Esophagus squamous epithelium (tissue), 5 donors: ENCODE results near the gene KLHL9. TPM values are rescaled to one million over a fixed set of nuclear protein-coding genes. Genes with fewer than 3 reads are reported as not detected.

Source experiments
- DNase-seq: peaks from one replicate; lab custom pipeline; 2025; lab: John Stamatoyannopoulos, UW
- H3K27ac ChIP-seq, 4 donors: fragments of 200-600 bp; sonication (generic); one replicate each; pipeline ENCODE4 v1.5.1; 2016 to 2019; ENCODE audit warnings: mild to moderate bottlenecking in 1 of 4
- H3K27me3 ChIP-seq, 4 donors: fragments of 200-600 bp; sonication (generic); 1 replicate in 3 of 4; 2 replicates in 1 of 4; pipeline versions ENCODE4 v1.5.1 to v1.6.0; 2017 to 2021; ENCODE audit warnings: antibody characterized with exemption in 1 of 4
- H3K36me3 ChIP-seq, 3 donors: fragments of 200-600 bp; sonication (generic); one replicate each; pipeline ENCODE4 v1.5.1; 2016 to 2019
- H3K4me1 ChIP-seq, 3 donors: fragments of 200-600 bp; sonication (generic); one replicate each; pipeline ENCODE4 v1.5.1; 2017 to 2019
- H3K4me3 ChIP-seq, 4 donors: fragments of 200-600 bp; sonication (generic); 1 replicate in 3 of 4; 2 replicates in 1 of 4; pipeline ENCODE4 v1.5.1; 2016 to 2019; ENCODE audit warnings: mild to moderate bottlenecking in 2 of 4, moderate library complexity in 1 of 4
- H3K9me3 ChIP-seq, 3 donors: fragments of 200-600 bp; sonication (generic); one replicate each; pipeline ENCODE4 v1.5.1; 2016 to 2019
- POLR2A ChIP-seq, 4 donors: fragments of 450-650 bp; IDR thresholded peaks; one replicate each; pipeline ENCODE4 v1.6.1; 2017; ENCODE audit warnings: antibody characterized with exemption in 4 of 4, mild to moderate bottlenecking in 4 of 4, moderate library complexity in 3 of 4
- WGBS, 2 donors: methylation state at CpG; one replicate each; pipeline ENCODE4 v1.1.5; 2018; 5-methylcytosine and 5-hydroxymethylcytosine counted together
- intact Hi-C: fragments of 100-400 bp; cut with DNase I; formaldehyde crosslinking; loops from one replicate; pipeline ENCODE4 v1.15.0; 2022
- total RNA-seq, 4 donors: library from RNA; depleted of rRNA; stranded (reverse); fragments of >200 nt; gene quantifications; one replicate each; pipeline ENCODE4 v1.1.0, GENCODE V29; 2016
- TF ChIP-seq, protein P1 (sequence below), 6 experiments: fragments of 450-650 bp in 4 of 6; fragments of 200-600 bp in 2 of 6; sonication (generic) in 2 of 6; IDR thresholded peaks; one replicate each; pipeline ENCODE4 v1.5.1; 2016 to 2019; ENCODE audit warnings: antibody characterized with exemption in 6 of 6, mild to moderate bottlenecking in 4 of 6, moderate library complexity in 4 of 6
- donor health status: DM: yes; HTN: yes; CAD: no.

KLHL9 gene
- total RNA-seq, 4 donors from 2014 or later: 6.6 to 21.2 (median 13.5) TPM

DNA sequence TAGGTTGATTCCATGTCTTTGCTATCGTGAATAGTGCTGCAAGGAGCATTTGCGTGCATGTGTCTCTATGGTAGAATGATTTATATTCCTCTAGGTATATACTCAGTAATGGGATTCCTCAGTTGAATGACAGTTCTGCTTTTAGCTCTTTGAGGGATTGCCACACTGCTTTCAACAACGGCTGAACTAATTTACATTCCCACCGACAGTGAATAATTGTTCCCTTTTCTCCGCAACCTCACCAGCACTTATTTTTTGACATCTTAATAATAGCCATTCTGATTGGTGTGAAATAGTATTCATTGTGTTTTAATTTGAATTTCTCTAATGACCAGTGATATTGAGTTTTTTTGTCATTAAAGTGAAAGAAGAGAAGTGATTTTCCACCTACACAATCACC, 48.5 kb downstream of the KLHL9 start:
- no peaks in the 10 kb centered on the region for H3K36me3 ChIP-seq
- intact Hi-C loops: no loop called here

GRCh38 chr9:21286099-21286498, 49.1 kb downstream of the KLHL9 start:
- no peaks in the 10 kb centered on the region for H3K4me1 ChIP-seq
- no peaks in the 10 kb centered on the region for H3K36me3 ChIP-seq
- no peak for TF ChIP-seq POLR2A (IDR thresholded peaks at IDR 0.05)
- TF ChIP-seq, protein P1, sequence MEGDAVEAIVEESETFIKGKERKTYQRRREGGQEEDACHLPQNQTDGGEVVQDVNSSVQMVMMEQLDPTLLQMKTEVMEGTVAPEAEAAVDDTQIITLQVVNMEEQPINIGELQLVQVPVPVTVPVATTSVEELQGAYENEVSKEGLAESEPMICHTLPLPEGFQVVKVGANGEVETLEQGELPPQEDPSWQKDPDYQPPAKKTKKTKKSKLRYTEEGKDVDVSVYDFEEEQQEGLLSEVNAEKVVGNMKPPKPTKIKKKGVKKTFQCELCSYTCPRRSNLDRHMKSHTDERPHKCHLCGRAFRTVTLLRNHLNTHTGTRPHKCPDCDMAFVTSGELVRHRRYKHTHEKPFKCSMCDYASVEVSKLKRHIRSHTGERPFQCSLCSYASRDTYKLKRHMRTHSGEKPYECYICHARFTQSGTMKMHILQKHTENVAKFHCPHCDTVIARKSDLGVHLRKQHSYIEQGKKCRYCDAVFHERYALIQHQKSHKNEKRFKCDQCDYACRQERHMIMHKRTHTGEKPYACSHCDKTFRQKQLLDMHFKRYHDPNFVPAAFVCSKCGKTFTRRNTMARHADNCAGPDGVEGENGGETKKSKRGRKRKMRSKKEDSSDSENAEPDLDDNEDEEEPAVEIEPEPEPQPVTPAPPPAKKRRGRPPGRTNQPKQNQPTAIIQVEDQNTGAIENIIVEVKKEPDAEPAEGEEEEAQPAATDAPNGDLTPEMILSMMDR (IDR thresholded peaks at IDR 0.05): no peak
- intact Hi-C loops: no loop called here
- no peaks in the 10 kb centered on the region for H3K27me3 ChIP-seq
- no peak for DNase-seq
- H3K4me3 ChIP-seq: no peak overlapping the region
- no peak overlapping the region for H3K27ac ChIP-seq
- no peaks in the 10 kb centered on the region for H3K9me3 ChIP-seq
- WGBS, 2 donors: 77 to 88% methylated on average over 5 of the region's 5 CpGs

More for the DNA sequence above, 48.5 kb downstream of the KLHL9 start:
- no peak for DNase-seq
- H3K27ac ChIP-seq: no peak overlapping the region
- no peak overlapping the region for H3K4me3 ChIP-seq
- H3K4me1 ChIP-seq: no peaks in the 10 kb centered on the region
- TF ChIP-seq POLR2A (IDR thresholded peaks at IDR 0.05): no peak
- TF ChIP-seq, protein P1 (IDR thresholded peaks at IDR 0.05): no peak
- WGBS, 2 donors: 75% methylated on average over 5 of the region's 5 CpGs
- H3K27me3 ChIP-seq: no peaks in the 10 kb centered on the region
- no peaks in the 10 kb centered on the region for H3K9me3 ChIP-seq

GRCh38 chr9:21281275-21281674, 53.9 kb downstream of the KLHL9 start:
- TF ChIP-seq POLR2A (IDR thresholded peaks at IDR 0.05): no peak
- TF ChIP-seq, protein P1 (IDR thresholded peaks at IDR 0.05): no peak
- DNase-seq: no peak
- H3K4me3 ChIP-seq: no peak overlapping the region
- intact Hi-C loops: no loop called here
- H3K4me1 ChIP-seq: no peaks in the 10 kb centered on the region
- H3K9me3 ChIP-seq: no peaks in the 10 kb centered on the region
- no peaks in the 10 kb centered on the region for H3K27me3 ChIP-seq
- no peaks in the 10 kb centered on the region for H3K36me3 ChIP-seq
- no peak overlapping the region for H3K27ac ChIP-seq
- 60 to 65% methylated on average over 2 of the region's 2 CpGs for WGBS, 2 donors

Other genes with a start within 250 kb of the KLHL9 start
- gene IFNW1, start 193.6 kb downstream of the KLHL9 start, total RNA-seq: not detected
- not detected for gene IFNA21, start 168.7 kb downstream of the KLHL9 start, total RNA-seq
- gene IFNA4, start 147.8 kb downstream of the KLHL9 start, total RNA-seq: not detected
- not detected for gene IFNA7, start 133.2 kb downstream of the KLHL9 start, total RNA-seq
- not detected for gene IFNA10, start 128.3 kb downstream of the KLHL9 start, total RNA-seq
- not detected for gene IFNA16, start 118.1 kb downstream of the KLHL9 start, total RNA-seq
- gene IFNA17, start 107.2 kb downstream of the KLHL9 start, total RNA-seq: not detected
- not detected for gene IFNA14, start 95.4 kb downstream of the KLHL9 start, total RNA-seq
- not detected for gene IFNA5, start 30.1 kb downstream of the KLHL9 start, total RNA-seq
- not detected for gene IFNA6, start 15.5 kb upstream of the KLHL9 start, total RNA-seq
- not detected for gene IFNA13, start 32.7 kb upstream of the KLHL9 start, total RNA-seq
- gene IFNA2, start 50.0 kb upstream of the KLHL9 start, total RNA-seq: not detected
- not detected for gene IFNA8, start 73.7 kb upstream of the KLHL9 start, total RNA-seq
- not detected for gene IFNA1, start 105.0 kb upstream of the KLHL9 start, total RNA-seq
- gene IFNE, start 146.9 kb upstream of the KLHL9 start, total RNA-seq: 1 to 10 TPM in 2 of 4 donors, under 1 TPM in 1, not detected in 1; 0.91 to 3.4 (median 2.4) TPM